Measurements from ENCODE around the gene MAP2K1.
"Not testable (repeated sequence)": the region's sequence is repeated elsewhere in the genome, so short reads cannot be mapped to it uniquely, and the experiment has no call there.

DNA sequence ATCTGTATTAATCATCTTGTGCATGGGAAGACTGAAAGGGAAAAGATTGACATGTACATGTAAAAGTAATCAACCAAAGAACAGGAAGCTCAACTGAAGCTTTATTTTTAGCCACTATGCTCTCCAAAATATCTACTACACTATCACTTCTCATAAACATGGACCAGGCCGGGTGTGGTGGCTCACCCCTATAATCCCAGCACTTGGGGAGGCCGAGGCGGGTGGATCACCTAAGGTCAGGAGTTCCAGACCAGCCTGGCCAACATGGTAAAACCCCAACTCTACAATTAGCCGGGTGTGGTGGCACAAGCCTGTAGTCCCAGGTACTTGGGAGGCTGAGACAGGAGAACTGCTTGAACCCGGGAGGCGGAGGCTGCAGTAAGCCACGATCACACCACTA is 113.6 kb downstream of the MAP2K1 start:
- TF ChIP-seq POLR2A (IDR thresholded peaks at IDR 0.05); POLR2AphosphoS5 (IDR thresholded peaks at IDR 0.05); EP300 (IDR thresholded peaks at IDR 0.05; ENCODE audit: low read depth): not testable (repeated sequence)
- TF ChIP-seq, protein P1, sequence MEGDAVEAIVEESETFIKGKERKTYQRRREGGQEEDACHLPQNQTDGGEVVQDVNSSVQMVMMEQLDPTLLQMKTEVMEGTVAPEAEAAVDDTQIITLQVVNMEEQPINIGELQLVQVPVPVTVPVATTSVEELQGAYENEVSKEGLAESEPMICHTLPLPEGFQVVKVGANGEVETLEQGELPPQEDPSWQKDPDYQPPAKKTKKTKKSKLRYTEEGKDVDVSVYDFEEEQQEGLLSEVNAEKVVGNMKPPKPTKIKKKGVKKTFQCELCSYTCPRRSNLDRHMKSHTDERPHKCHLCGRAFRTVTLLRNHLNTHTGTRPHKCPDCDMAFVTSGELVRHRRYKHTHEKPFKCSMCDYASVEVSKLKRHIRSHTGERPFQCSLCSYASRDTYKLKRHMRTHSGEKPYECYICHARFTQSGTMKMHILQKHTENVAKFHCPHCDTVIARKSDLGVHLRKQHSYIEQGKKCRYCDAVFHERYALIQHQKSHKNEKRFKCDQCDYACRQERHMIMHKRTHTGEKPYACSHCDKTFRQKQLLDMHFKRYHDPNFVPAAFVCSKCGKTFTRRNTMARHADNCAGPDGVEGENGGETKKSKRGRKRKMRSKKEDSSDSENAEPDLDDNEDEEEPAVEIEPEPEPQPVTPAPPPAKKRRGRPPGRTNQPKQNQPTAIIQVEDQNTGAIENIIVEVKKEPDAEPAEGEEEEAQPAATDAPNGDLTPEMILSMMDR (IDR thresholded peaks at IDR 0.05) = not testable (repeated sequence)

Data from transverse colon (tissue), 4 donors.